GM18868 (cell line): ENCODE data around the gene SLC16A8.
"Not testable (repeated sequence)": the region's sequence is repeated elsewhere in the genome, so short reads cannot be mapped to it uniquely, and the experiment has no call there.

Source experiments
- ATAC-seq: cut with Tn5 transposase; IDR thresholded peaks from one replicate; pipeline ENCODE4 v1.9.1; 2021; ENCODE audit warnings: mild to moderate bottlenecking, moderate library complexity; ENCODE audit not compliant: unreplicated experiment

The SLC16A8 gene

DNA sequence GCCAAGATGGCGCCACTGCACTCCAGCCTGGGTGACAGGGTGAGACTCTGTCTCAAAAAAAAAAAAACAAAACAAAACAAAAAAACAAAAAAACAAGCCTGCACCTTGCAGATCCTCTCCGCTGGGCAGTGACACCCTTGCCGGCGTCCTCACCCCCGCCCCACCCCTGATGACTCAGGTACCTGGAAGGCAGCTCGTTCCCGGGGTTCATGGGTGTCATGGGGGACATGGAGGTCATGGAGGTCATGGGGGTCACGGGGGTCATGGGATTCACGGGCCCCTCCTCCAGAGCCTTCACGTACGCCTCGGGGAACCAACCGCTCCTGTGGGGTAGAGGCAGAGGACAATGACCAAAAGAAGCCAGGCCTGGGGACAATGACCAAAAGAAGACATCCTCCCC is 3.0 kb upstream of the SLC16A8 start:
- ATAC-seq = no peak

DNA sequence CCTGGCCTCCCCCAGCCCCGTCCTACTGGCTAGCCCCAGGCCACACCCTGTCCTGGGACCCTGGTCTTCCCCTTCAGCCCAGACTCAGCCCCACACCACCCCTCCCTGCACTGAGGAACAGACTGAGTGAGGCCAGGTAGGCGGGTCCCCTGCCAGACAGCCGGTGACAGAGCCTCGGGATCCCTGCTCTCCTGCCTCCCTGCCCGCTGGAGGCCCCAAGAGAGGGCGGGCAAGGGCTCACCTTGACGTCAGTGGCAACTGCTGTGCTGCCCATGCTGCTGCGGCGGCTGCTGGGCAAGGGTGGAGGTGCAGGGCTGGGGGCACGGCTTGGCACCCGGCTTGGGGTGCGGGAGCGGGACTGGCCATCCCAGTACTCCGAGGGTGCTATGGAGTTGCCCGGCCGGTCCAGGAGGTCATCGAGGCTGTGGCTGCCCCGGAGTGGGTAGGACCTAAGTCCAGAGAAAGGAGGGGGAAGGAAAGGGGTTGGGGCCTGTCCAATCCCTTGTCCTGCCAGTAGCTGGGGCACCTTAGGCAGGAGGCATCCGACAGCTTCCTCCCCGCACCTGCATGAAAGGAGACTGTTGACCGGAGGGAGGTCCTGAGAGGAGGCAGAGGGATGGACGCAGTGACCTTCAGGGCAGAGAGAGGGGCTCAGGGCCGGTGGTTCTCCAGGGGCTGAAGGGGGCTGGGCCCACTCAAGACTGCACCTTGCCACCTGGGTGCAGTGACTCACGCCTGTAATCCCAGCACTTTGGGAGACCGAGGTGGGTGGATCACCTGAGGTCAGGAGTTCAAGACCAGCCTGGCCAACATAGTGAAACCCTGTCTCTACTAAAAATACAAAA is 2.2 kb upstream of the SLC16A8 start:
- no peak for ATAC-seq

DNA sequence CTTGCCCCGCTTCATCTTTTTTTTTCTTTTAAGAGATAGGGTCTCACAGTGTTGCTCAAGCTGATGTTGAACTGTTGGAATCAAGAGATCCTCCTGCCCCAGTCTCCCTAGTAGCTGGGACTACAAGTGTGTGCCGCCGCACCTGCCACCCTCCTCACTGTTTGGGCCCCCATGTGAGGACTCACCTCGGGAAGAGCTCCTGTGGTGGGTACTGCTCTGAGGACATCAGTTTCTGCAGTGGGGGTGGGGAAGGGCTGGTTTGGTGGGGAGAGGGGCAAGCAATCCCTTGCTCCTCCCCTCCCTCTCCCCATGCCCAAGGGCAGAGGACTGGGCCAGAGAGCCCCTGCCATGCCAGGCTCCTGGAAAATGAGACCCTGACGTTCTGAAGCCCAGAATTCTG is 1.5 kb upstream of the SLC16A8 start:
- ATAC-seq = no peak

DNA sequence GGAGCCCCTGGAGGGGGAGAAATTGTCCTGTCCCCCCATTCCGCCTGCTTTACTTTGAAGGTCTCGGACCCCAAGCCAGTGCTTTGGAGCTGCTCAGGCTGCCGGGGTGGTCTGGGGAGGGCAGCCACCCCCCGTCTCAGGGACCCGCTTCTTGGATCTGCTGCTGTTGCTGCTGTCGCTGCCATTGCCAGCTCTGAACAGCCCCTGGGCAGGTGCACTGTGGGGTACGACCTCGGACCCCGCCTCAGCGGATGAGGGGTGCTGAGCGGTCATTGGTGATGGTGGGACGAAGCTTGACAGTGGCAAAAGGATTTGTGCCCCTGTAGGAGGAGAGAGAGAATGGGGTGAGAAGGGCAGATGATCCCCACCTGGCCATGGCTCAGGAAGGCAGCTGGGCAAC is 1.1 kb upstream of the SLC16A8 start:
- no peak for ATAC-seq

DNA sequence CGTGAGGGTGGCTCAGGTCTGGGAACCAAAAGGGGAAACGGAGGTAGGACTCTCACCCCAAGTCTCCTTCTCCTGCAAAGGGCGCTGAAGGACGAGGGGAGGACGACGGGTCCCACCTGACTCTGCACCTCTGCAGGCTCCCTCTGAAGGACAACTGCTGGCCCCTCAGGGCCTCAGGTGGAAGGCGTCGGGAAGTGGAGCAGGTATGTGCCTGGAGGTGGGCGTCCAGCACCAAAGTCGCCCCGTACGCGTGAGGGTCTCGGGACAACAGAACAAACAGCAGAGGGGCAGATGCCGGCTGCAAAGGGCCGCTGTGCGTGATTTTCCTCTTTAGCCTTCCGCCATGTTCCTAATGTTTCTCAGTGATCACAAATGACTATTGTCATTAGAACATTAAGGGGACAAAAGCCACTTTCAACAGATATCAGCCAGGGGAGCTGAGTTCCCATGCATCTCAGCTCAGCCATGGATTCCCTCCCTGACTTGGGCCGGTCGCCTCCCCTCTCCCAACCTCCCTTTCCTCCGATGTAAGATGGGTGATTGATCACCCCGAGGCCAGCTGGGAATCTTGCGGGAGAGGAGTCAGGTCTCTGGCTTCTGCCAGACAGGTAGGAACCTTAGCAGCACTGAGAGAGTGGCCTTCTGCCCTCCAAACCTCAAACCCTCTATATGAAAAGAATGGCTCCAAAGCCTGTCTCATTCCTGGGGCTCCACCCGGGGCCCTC is 836 bp downstream of the SLC16A8 start:
- no peak for ATAC-seq

DNA sequence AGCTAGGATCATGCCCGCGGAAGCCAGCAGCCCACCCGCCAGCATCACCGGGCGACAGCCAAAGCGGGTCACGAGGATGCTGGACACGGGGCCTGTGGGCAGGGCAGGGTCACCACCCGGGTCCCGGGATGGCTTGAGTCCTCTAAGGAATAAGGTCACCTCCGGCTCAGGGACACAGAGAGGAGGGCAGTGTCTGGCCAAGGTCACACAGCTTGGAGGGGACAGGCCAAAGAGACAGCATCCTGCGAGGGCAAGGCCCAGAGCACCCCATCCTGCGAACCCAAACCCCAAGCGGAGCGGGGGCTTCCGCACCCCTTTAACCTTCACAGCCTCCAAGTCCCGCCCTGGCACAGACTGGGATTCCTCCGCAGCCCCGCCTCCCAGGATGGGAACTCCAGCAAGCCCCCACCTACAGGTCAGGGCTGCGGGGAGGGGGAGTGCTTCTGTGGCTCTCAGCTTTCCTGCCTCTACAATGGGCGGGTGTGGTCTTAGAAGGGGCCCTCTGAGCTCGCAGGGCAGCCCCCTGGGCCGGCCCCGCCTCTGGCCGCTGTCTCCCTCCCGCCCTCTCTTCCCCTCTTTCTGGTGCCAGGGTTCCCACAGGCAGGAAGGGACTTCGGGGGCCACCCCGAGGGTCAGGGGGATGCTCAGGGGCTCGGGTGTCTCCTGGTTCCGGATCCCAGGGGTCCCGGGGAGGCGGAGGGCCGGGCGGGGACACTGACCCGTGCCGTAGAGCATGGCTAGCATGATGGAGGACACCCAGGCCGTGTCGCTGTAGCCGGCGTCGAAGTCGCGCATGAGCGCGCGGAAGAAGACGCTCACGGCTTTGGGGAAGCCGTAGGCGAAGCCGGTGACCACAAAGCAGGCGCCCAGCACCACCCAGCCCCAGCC is 1.8 kb downstream of the SLC16A8 start:
- ATAC-seq = no peak

DNA sequence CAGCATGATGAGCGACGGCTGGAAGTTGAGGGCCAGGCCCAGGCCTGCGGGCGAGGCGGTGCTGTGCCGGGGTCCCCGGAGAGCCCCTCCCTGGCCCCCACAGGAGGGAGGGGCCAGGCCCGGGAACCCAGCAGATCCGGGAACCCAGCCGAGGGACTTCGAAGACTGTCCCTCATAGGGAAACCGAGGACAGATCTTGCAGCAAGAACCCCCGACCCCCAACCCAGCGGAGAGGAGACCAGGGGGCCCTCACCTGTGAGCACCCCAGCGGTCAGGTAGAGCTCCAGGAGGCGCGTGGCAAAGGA is 2.4 kb downstream of the SLC16A8 start:
- ATAC-seq = no peak

DNA sequence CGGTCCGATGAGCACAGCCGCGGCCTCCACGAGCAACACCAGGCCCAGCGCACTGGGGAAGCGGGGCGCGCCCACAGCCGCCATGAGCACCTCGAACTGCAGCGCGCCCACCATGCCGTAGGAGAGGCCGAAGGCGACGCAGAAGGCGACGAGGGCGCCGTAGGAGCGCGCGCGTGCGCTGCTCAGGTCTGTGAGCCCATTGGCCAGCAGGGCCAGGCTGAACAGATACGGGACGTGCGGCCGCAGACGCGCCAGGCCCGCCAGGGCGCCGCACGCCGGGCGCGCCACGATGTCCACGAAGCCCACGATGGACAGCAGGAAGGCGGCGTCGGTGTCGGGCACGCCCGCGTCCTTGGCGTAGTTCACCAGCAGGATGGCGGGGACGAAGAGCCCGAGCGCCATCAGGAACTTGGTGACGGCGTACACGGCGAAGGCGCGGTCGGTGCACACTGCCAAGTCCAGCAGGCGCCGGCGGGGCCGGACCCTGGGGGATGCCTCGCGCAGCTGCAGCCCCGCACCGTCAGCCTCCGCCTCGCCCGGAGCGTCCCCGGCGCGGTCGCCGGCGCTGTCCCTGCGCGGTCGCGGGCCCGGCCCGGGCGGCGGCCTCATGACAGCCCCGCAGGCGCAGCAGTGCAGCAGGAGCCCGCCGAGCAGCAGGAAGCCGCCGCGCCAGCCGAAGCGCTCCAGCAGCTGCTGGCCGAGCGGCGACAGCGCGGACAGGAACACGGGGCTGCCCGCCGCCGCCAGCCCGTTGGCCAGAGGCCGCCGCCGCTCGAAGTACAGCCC is 2.9 kb downstream of the SLC16A8 start:
- ATAC-seq = no peak

DNA sequence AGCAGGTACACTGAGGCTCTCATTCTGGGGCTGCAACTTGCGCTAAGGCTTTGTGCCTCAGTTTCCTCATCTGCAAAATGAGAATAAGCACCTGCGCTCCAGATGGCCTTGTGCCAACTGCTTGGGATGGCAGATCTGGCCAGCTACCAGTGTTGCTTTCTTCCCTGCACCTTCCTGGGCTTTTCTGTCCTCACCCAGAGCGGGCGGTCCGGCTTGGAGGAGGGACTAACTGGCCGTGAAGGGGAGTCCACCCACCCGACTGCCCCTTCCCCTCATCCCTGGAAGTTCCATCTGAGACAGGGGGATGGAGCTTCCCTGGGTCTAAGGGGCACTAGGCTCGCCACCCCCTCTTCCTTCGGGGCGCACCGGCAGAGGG is 3.5 kb downstream of the SLC16A8 start:
- ATAC-seq = no peak

DNA sequence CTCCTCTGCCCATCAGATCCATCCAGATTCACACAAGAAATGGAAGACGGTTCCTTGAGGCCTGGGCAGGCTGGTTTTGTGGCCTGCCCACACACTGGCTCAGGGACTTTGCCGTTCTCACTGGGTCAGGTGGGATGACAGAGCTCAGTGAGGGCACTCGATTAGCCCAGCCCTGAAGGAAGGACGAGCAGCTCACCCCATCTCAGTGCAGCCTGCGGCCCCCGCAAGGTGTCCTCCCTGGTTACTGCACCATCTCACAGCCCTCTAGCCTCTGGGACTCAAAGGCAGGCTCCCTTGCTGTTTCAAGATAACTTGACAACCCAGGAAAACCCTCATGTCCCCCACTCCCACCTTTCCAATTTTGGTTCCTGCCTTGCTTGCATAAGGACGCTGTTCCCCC is 4.2 kb downstream of the SLC16A8 start:
- no peak for ATAC-seq

DNA sequence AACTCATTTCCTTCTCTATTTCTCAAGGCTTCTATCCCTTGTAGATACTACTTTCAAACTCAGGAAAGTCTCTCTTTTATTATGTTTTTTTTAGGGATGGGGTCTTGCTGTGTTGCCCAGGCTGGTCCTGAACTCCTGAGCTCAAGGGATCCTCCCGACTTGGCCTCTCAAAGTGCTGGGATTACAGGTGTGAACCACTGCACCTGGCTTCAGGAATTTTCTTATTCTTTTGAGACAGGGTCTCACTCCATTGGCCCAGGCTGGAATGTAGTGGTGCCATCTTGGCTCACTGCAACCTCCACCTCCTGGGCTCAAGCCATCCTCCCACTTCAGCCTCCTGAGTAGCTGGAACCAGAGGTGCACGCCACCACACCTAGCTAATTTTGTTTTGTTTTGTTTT is 4.8 kb downstream of the SLC16A8 start:
- ATAC-seq = not testable (repeated sequence)

DNA sequence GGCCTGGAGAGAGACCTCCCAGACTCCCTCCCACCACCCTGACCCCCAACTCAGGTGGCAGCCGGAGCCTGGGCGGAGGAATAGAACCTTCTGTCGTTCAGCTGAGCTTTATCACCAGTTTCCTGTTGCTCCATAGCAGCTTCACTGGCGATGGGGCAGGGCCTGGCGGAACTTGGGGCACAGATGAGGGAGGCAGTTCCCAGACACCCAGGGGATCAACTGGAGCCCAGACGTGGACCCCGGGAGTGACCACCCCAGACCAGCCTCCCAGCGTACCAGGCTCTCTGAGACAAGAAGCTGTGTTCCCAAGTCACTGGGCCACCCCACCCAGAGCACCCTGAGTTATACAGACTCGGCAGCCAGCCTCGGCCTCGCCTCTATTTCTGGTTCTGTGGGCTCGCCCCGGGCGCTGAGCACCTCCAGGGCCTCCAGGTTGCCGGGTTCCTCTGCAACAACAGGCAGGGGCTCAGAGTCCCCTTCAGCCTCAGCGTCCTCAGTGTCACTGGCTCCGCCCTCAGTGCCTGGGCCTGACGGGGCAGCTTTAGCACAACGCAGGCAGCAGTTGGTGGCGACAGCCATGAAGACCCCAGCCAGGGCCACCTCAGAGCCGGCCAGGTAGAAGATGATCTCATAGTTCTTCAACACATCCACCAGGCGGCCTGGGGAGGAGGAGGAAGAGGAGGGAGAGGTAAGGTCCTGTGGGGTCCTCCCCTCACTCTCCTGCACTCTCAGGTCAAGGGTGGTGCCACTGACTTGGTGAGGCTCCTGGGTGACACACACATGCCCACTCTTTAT is 5.7 kb downstream of the SLC16A8 start:
- no peak for ATAC-seq

DNA sequence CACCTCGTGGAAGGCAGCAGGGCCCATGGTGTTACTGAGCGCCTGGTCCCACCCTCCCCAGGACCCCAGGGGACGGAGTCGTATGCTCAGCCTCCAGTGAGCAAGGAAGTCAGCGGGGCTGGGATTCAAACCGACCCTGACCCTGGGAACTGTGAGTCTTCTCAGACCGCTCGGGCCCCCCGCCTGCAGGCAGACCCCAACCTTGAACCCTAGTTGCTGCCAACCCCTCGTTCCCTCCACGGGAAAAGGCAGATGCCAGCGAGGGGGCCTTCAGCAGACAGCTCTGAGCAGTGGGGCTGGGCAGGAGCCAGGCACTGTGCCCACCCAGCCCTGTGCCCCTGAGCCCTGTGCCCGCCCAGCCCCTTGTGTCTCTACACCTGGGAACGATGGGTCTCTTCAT is 6.4 kb downstream of the SLC16A8 start:
- ATAC-seq = no peak

DNA sequence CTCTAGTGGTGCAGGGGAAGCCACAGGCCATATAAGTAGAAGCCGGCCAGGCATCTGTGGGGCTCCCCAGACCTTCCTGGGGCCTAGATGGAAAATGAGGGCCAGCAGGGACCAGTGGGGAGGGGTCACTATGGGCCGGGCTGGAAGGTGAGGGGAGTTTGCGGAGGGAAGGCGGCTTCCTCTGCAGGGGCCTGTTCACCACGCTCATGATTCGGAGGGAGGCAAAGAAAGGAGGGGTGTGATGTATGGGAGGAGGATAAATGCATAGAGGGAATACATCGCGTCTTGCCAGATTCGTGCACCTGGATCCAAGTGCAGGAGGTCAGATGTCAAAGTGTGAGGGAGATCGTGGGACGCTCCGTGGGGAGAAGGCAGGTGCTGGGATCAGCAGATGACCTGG is 6.9 kb downstream of the SLC16A8 start:
- no peak for ATAC-seq

DNA sequence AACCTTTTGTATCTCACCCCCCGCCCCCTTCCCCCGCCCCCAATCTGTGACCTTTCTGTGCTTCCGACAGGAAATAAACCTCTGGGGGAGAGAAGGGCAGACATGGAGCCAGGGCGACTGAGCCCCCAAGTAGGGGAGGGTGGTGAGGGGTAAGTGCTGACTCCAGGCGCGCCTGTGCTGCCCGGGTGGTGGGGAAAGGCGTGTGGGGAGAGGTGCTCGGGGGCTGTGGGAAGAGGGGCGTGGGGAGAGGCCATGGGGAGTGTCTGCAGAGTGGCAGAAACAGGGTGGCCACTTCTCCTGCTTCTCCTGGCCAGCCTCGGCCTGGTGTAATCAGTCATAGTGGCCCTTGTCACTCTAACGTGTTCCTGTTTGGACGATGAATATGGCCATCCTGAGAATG is 8.0 kb downstream of the SLC16A8 start:
- ATAC-seq = no peak

DNA sequence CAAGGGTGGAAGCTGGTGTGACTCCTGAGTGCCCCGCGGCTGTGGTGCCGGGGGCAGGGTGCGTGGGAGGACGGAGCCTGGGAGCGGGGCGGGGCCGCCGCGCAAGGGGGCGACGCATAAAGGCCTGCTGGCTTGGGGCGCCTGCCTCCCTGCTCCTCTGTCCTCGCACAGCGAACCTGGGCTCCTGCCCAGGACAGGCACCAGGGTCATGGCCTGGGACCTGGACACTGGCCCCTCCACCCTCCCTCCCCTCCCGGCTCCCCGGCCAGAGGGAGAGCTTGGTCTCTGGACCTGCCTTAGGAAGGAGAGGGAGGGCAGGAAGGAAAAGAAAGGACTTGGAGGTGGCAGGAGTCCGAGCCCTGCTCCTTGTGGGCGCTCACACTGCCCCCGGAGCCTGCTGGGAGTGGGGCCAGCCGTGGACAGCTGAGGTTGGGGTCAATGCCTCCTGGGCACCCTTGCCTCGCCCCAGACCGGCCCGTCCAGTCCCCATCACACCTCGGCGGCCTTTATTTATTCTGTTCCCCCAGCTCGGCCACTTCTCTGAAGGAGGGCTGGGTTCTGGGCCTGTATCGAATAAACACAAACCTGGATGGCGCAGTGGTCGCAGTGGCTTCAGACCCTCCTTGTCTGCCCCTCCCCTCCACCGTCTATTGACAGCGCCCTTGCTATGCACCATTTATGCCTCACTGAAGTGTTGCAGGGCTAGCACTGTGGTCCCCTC is 8.7 kb downstream of the SLC16A8 start:
- no peak for ATAC-seq

DNA sequence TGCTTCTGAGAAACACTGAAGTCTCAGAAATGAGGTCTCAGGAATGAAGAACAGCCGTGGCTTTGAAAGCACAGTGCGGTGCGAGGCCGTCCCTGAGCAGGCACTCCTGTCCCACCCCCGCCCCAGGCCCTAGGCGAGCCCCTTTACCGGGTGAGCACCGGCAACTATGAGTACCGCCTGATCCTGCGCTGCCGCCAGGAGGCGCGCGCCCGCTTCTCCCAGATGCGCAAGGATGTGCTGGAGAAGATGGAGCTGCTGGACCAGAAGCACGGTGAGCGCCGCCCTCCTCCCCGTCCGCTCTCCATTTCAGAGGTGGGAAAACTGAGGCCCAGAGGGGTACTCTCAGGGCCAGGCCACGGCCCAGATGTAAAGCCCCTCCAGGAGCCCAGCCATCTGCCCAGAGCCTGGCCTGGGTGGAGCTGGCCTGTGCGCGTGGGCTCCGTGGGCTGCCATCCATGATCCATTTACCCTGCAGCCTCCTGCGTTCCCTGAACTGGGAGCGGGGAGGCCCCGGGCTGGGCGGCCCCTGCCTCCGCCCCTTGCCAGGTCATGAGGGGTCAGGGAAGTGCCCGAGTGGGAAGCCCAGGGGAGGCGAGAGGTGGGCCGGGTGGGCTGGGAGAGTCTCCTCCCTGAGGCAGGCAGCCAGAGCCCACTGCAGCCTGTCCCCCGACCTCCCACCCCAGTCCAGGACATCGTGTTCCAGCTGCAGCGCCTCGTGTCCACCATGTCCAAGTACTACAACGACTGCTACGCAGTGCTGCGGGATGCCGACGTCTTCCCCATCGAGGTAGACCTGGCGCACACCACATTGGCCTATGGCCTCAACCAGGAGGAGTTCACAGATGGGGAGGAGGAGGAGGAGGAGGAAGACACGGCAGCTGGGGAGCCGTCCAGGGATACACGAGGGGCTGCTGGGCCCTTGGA is 9.5 kb downstream of the SLC16A8 start:
- no peak for ATAC-seq
